Retina (tissue), 1 donor: ENCODE data around the gene ARHGAP1.
"Not testable (repeated sequence)": the region's sequence is repeated elsewhere in the genome, so short reads cannot be mapped to it uniquely, and the experiment has no call there.

Experiments used
- DNase-seq: peaks from one replicate; pipeline ENCODE4 v3.0.0-alpha.2; 2016

ARHGAP1 gene

GRCh38 chr11:46722566-46723358 lies 22.3 kb upstream of the ARHGAP1 start:
- no peak for DNase-seq

- DNase-seq, result no peak
Observed at GRCh38 chr11:46721286-46721685, 20.9 kb upstream of the ARHGAP1 start.

DNA sequence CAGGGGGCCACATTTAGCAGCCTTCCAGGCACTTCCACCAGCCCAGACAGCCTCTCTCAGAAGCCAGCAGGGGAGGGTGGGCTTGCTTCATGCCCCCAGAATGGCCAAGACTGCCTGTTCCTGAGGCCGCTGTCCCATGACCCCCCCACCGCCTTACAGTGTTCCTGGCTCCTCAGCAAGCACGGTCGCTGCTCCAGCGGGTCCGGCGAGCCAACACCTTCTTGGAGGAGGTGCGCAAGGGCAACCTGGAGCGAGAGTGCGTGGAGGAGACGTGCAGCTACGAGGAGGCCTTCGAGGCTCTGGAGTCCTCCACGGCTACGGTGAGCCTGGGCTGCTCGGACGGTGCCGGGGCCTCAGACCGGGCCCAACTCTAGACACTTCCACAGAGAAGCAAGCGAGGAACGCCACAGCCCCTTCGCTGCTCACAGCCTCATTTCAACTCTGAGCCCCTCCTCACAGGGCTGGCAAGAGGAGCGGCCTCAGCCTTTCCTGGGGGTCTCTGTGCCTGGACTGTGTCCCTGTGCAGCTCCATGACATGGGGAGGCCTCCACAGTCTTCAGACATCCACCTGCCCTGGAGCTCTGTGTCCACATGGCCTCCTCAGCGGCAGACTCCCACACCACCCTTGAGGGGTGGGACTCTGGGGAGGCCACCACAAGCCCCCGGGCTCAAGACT lies 19.3 kb upstream of the ARHGAP1 start:
- no peak for DNase-seq

DNA sequence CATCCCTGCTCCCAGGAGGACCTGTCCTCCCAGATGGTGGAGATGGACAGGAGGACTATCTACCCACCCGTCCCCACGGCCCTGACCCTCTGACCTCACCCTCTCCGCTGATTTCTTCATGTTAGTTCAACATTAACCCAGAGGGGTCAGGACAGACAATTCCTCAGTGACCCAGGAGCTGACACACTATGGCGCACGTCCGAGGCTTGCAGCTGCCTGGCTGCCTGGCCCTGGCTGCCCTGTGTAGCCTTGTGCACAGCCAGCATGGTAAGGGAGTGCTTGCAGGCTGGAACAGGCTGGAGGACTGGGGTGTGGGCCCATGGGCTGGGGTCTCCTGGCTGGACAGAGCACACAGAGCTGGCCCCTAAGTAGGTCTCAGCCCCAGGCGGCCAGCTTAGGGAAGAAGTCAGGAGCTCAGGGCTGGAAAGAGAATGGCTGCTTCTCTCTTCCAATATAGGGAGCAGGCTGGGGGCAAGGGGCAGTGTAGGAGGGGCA lies 18.7 kb upstream of the ARHGAP1 start, which contains the start of gene F2:
Gene F2 (plus strand): TSS at position 166 of the 495 bp plus-strand sequence. CDS start 23 bp downstream, at position 189.
- DNase-seq, result no peak

DNA sequence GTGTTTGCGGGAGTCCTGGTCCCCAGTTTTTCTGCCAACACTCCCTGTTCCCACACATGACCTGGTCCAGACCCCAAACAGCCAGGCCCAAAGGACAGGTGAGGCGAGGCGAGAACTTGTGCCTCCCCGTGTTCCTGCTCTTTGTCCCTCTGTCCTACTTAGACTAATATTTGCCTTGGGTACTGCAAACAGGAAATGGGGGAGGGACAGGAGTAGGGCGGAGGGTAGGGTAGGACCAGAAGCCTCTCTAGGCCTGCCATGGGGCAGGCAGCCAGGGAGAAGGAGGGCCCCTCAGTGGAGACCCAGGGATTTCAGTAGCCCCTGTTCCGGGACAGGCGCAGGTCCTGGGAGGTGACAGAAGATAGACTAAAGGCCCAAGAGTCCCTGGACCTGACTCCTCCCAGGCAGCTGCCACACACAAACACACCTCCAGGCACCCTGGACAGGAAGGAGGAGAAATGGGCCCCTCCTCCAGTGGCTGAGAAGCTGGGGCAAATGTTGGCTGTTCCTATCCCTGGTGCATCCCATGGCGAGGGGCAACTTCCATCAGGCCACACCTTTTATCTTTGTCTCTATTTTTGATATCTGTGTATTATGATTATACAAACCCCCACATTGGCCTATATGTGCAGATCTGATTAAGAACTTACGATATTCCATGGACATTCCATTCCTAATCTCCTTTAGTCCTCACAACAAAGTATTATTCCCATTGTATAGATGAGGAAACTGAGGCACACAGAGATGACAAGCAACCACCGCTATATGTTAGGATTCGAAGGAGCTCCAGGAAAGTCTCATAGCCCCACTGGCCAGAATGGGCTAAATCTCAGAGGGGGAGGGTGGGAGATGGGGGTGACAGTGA lies 18.0 kb upstream of the ARHGAP1 start:
- DNase-seq, result no peak

- not testable (repeated sequence) for DNase-seq
Observed at GRCh38 chr11:46717825-46718154, 17.4 kb upstream of the ARHGAP1 start.

GRCh38 chr11:46712874-46713576 lies 12.6 kb upstream of the ARHGAP1 start:
- DNase-seq, result no peak

DNA sequence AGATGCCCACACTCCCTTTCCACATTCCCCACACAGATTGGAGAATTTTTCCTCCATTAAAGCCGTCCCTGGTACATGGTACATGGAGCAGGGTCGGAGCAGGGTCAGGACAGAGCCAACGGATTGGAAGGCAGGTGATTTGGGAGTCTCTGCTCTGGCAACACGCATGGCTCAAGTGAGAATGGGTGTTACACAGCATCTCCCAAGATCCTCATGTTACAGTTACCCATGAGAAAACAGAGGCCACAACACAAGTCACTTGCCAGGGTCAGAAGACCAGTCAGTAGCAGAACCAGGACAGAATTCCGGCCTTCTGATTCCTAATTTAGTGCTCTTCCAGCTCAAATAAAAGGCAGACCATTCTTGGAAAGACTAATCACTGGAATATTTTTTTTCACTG lies 10.9 kb upstream of the ARHGAP1 start:
- no peak for DNase-seq

DNA sequence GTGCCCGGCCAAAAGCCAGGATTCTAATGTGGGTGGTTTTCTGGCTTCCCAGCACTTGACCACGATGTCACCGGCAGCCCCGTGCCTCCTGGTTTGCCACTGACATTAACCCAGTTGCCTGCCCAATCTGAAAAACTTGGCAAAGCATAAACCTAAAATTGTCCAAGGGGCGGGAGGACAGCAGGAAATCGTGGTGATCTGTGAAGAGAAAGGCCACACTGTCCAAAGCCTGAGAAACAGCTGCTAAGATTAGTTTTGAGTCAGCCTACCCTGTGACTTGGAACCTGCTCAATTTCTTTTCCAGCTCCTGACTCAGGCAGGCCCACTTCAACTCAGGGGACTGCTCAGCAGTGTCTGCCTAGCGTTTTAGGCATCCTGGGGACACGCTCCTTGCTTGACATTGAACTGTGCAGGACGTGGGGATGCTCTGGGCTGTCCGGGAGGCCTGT lies 10.4 kb upstream of the ARHGAP1 start:
- no peak for DNase-seq

GRCh38 chr11:46709351-46709750 lies 8.9 kb upstream of the ARHGAP1 start:
- not testable (repeated sequence) for DNase-seq

GRCh38 chr11:46706886-46707285 lies 6.5 kb upstream of the ARHGAP1 start:
- no peak for DNase-seq

DNA sequence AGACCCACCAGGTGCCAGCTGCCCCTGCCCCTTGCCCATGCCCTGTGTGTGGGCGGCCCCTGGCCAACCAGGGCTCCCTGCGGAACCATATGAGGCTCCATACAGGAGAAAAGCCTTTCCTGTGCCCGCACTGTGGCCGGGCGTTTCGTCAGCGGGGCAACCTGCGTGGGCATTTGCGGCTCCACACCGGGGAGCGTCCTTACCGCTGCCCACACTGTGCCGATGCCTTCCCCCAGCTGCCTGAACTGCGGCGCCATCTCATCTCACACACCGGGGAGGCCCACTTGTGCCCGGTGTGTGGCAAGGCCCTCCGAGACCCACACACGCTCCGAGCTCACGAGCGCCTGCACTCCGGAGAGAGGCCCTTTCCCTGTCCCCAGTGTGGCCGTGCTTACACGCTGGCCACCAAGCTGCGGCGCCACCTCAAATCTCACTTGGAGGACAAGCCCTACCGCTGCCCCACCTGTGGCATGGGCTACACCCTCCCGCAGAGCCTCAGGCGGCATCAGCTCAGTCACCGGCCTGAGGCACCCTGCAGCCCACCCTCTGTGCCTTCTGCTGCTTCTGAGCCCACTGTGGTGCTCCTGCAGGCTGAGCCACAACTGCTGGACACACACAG lies 4.8 kb upstream of the ARHGAP1 start:
- no peak for DNase-seq

- no peak for DNase-seq
Observed at GRCh38 chr11:46701078-46701654, 747 bp upstream of the ARHGAP1 start.

GRCh38 chr11:46698597-46698996 lies 1.8 kb downstream of the ARHGAP1 start:
- no peak for DNase-seq

- no peak for DNase-seq
Observed at GRCh38 chr11:46697723-46698122, 2.7 kb downstream of the ARHGAP1 start.

DNA sequence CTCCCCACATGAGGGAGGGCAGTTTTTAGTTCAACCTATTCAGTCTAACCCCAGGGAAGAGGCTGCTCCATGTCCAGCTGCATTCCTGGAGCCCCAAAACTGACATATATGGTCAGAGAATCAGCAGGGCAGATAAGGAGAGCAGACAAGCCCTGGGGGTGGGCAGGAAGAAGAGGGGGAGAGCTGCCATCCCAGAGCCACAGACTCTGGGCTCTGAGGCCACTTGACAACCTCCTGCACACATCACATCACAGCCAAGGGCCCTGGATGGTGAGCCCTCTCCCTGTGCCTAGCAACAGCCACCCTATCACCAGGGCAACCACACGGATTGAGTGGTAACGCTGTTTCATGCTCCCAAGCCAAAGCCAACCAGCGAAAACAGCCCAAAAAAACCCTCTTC lies 3.1 kb downstream of the ARHGAP1 start:
- no peak for DNase-seq

GRCh38 chr11:46696212-46696558 lies 4.2 kb downstream of the ARHGAP1 start:
- no peak for DNase-seq

- no peak for DNase-seq
Observed at GRCh38 chr11:46695345-46696211, 4.8 kb downstream of the ARHGAP1 start.

- no peak for DNase-seq
Observed at GRCh38 chr11:46694607-46695006, 5.8 kb downstream of the ARHGAP1 start.

- no peak for DNase-seq
Observed at GRCh38 chr11:46694072-46694471, 6.3 kb downstream of the ARHGAP1 start.

GRCh38 chr11:46693597-46694012 lies 6.8 kb downstream of the ARHGAP1 start:
- DNase-seq, result no peak
